Measurements from ENCODE around the gene RPL6. TPM values are rescaled to one million over a fixed set of nuclear protein-coding genes. Genes with fewer than 3 reads are reported as not detected.

Gene RPL6
- total and polyA plus RNA-seq, 9 of the 15 experiments (the other 6 are each of a cell fraction or from before 2014, with no cell fraction given) = 1,519 to 3,103 (median 2,396) TPM

DNA sequence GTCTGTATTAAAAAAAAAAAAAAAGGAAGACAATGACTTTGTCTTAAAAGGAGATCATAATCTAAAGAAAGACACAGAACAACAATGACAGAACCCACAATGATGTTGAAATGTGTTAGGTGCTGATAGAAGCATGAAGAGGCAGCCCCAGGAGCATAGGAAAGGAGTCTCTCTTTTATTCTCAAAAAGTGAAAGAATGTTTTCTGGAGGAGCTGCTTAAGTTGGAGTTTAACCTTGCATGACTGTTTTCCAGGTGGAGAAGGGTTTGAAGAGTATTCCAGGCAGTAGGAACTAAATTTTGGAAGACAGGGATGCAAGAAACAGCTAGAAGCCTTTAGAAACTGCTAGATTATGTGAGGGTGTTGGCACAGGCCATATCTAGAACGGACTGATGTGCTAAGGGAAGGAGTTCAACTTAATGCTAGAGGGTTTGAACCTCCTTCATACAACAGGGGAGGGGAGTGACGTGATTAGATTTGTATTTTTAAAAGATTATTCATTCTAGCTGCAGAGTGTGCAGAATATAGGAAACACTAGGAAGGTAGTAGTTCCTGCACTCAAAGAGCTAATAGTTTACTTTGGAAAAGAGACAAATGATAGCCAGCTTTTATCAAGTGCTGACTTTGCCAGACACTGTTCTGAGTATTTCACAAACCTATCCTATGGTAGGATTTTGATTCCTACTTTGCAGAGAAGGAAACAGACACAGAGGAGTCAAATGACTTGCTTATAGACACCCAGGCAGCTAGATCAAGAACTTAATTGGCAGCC is 4.6 kb upstream of the RPL6 start (continued):
- TF ChIP-seq CEBPG (CRISPR knock-in tag; IDR thresholded peaks at IDR 0.05) (no peak), CEBPG (tag; conservative IDR thresholded peaks at IDR 0.05 in 1 of 2, IDR thresholded peaks at IDR 0.05 in 1 of 2) (0 out of 4 replicates have a peak, but pooled peaks of 1 of the 2 experiments have one; percentile 25), SRSF3 (IDR thresholded peaks at IDR 0.05; ENCODE audit: insufficient read depth, low read length) (no peak), MCM5 (IDR thresholded peaks at IDR 0.05; ENCODE audit: low read depth) (no peak), SNAPC5 (CRISPR knock-in tag; IDR thresholded peaks at IDR 0.05) (no peak), MTA2 (IDR thresholded peaks at IDR 0.05; ENCODE audit: low read depth) (peak; percentile 51), TRIM24 (IDR thresholded peaks at IDR 0.05) (0 out of 4 replicates have a peak, but pooled peaks of 1 of the 2 experiments have one; percentile 8), ZNF436 (CRISPR knock-in tag; IDR thresholded peaks at IDR 0.05) (no peak), MAFG (tag; conservative IDR thresholded peaks at IDR 0.05) (peak; percentile 79), TCF7L2 (IDR thresholded peaks at IDR 0.05; ENCODE audit: low read depth, low read length) (no peak), SUPT5H (IDR thresholded peaks at IDR 0.05) (no peak), TEAD2 (tag; IDR thresholded peaks at IDR 0.05) (no peak), CBFA2T2 (conservative IDR thresholded peaks at IDR 0.05) (peak; percentile 37; the same call in 1 of the 2 replicates), NFYB (IDR thresholded peaks at IDR 0.05; ENCODE audit: extremely low read depth, insufficient read length) (no peak), ZNF384 (IDR thresholded peaks at IDR 0.05; ENCODE audit: low read depth, low read length) (peak; percentile 89), ZBED1 (IDR thresholded peaks at IDR 0.05) (no peak), LEF1 (IDR thresholded peaks at IDR 0.05) (peak; percentile 61), ZNF316 (IDR thresholded peaks at IDR 0.05) (no peak), MEIS2 (IDR thresholded peaks at IDR 0.05; ENCODE audit: partially characterized antibody) (peak; percentile 78), DPF2 (IDR thresholded peaks at IDR 0.05) (peak; percentile 88), CBFA2T3 (IDR thresholded peaks at IDR 0.05) (peak; percentile 65; the same call in 1 of the 2 replicates), SMARCC2 (IDR thresholded peaks at IDR 0.05; ENCODE audit: low read depth) (peak; percentile 56; the same call in 1 of the 2 replicates), TBL1XR1 (IDR thresholded peaks at IDR 0.05; ENCODE audit: low read length in 2 of 2) (peak in 1 of 2 experiments; percentile 15; a peak in 1 of 4 replicates), SRSF7 (optimal IDR thresholded peaks at IDR 0.05; ENCODE audit: low read depth, low read length) (no peak), FOSL1 (tag; conservative IDR thresholded peaks at IDR 0.05) (peak; percentile 51), ADNP (tag; IDR thresholded peaks at IDR 0.05) (peak; percentile 89; the same call in 1 of the 2 replicates), ARID1B (IDR thresholded peaks at IDR 0.05) (peak; percentile 86), EP300 (IDR thresholded peaks at IDR 0.05; ENCODE audit: low read length) (peak; percentile 34; the same call in 1 of the 2 replicates), NCOR1 (IDR thresholded peaks at IDR 0.05) (no peak), HNRNPL (IDR thresholded peaks at IDR 0.05; ENCODE audit: low read depth, low read length) (no peak)
- TF ChIP-seq, protein P1, sequence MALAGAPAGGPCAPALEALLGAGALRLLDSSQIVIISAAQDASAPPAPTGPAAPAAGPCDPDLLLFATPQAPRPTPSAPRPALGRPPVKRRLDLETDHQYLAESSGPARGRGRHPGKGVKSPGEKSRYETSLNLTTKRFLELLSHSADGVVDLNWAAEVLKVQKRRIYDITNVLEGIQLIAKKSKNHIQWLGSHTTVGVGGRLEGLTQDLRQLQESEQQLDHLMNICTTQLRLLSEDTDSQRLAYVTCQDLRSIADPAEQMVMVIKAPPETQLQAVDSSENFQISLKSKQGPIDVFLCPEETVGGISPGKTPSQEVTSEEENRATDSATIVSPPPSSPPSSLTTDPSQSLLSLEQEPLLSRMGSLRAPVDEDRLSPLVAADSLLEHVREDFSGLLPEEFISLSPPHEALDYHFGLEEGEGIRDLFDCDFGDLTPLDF (CRISPR knock-in tag; IDR thresholded peaks at IDR 0.05) = no peak
- TF ChIP-seq, protein P2, sequence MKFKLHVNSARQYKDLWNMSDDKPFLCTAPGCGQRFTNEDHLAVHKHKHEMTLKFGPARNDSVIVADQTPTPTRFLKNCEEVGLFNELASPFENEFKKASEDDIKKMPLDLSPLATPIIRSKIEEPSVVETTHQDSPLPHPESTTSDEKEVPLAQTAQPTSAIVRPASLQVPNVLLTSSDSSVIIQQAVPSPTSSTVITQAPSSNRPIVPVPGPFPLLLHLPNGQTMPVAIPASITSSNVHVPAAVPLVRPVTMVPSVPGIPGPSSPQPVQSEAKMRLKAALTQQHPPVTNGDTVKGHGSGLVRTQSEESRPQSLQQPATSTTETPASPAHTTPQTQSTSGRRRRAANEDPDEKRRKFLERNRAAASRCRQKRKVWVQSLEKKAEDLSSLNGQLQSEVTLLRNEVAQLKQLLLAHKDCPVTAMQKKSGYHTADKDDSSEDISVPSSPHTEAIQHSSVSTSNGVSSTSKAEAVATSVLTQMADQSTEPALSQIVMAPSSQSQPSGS (CRISPR knock-in tag; IDR thresholded peaks at IDR 0.05) = no peak

All from K562 (cell line).